ENCODE data around the gene ZRANB3. TPM values are rescaled to one million over a fixed set of nuclear protein-coding genes. Genes with fewer than 3 reads are reported as not detected.
"Not testable (repeated sequence)": the region's sequence is repeated elsewhere in the genome, so short reads cannot be mapped to it uniquely, and the experiment has no call there.

ZRANB3 gene
- total RNA-seq, 2 donors from 2014 or later: 2.4 to 2.8 TPM

- DNase-seq: not testable (repeated sequence)
Observed at GRCh38 chr2:135105513-135106316, 425.3 kb downstream of the ZRANB3 start.

GRCh38 chr2:135103843-135104242 lies 427.2 kb downstream of the ZRANB3 start:
- intact Hi-C loops (cut with DNase I): no loop called here
- ATAC-seq (no peak), DNase-seq (no peak)

More at GRCh38 chr2:135105513-135106316, 425.3 kb downstream of the ZRANB3 start:
- intact Hi-C loops (cut with DNase I); ATAC-seq: not testable (repeated sequence)

DNA sequence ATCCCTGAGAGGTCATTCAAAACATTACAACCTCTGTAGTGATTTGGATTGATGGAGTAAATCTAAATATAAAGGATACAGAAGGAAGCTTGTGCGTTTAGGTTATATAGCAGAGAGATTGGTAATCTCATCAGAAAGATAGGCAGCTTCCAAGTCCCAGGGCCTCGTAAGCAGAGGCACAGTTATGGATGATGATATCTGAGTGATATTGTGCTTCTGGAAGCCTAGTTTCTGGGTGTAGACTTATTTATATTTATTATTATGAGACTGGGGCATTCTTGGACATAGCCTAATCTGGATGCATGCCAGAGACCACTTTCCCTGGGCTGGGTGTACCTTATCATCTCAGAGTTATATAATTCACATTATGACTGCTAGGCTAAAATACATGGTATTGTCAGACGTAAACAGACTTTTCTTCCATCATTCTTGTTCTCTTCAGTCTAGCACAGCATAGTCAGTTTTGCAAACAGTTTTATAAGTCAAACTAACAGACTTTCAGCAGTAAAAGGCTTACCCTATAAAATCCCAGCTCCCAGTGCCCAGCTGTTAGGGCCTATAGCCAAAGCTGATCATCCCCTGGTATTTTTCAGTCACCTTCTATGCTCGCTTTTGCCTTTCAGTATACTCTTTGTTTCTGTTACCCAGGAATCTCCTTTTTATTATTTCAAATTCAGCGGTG lies 431.1 kb downstream of the ZRANB3 start:
- intact Hi-C loops (cut with DNase I): no loop called here
- ATAC-seq (no peak), DNase-seq (no peak)

GRCh38 chr2:135097532-135098231 lies 433.3 kb downstream of the ZRANB3 start:
- DNase-seq: no peak
- intact Hi-C loops (cut with DNase I): no loop called here
- no peak for ATAC-seq

DNA sequence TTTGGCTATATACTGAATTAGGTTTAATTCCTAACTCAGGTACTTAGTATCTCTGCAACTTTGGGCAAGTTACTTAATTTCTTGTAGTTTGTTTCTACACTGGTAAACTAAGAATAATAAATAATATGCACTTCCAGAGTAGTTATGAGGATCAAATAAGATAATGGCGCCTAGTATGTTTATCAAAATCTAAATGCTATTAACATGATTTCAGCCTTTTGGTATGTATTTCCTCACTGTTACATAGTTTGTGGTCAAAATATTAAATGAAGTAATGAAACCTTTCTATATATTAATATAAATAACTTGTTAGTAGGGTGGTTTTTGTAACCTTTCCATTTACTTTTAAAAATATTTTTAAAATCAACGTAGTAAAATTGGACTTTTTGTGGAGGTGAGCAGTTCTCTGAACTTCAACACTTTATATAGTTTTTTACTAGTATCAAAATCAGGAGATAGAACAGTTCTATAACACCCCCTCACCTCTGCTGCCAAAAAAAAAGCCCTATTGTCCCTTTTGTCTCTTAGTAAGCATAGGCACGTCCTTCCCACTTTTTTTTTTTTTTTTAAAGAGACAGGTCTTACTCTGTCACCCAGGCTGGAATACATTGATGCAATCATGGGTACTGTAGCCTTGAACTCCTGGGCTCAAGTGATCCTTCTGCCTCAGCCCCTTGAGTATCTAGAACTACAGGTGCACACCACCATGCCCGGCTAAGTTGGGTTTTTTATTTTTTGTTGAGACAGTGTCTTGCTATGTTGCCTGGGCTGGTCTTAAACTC lies 434.2 kb downstream of the ZRANB3 start:
- DNase-seq: no peak
- ATAC-seq: no peak
- intact Hi-C loops (cut with DNase I): no loop called here

- ATAC-seq: no peak
- no peak for DNase-seq
- intact Hi-C loops (cut with DNase I): no loop called here
Observed at GRCh38 chr2:135095591-135095990, 435.4 kb downstream of the ZRANB3 start.

- ATAC-seq (no peak), DNase-seq (no peak)
- intact Hi-C loops (cut with DNase I): no loop called here
Observed at GRCh38 chr2:135094508-135094907, 436.5 kb downstream of the ZRANB3 start.

DNA sequence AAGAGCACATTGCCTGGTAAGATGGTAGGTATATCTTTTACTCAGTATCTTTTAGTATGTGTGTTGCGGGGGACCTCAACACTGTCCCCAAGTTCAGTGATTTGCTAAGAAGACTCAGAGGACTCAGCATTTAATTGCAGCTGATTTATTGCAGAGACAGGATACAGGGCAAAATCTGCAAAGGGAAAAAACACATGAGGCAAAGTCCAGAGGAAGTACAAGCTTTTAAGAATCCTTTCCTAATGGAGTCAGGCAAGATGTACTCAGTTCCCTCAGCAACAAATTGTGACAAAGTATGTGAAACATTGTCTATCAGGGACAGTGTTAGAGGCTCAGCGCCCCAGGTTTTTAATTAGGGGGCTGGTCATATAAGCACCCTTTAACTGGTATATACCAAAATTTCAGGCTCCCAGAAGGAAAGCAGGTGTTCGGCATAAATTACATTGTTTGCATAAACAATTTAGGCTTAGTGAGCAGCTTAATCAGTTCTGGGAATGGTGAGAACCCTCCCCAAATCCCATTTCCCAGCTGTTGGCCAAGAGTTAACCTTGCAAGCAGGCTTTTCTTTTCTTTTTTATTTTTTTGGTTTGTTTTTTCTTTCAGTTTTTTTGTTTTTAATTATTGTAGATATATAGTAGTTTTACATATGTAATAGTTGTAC lies 437.2 kb downstream of the ZRANB3 start:
- ATAC-seq (no peak), DNase-seq (no peak)
- intact Hi-C loops (cut with DNase I): no loop called here

DNA sequence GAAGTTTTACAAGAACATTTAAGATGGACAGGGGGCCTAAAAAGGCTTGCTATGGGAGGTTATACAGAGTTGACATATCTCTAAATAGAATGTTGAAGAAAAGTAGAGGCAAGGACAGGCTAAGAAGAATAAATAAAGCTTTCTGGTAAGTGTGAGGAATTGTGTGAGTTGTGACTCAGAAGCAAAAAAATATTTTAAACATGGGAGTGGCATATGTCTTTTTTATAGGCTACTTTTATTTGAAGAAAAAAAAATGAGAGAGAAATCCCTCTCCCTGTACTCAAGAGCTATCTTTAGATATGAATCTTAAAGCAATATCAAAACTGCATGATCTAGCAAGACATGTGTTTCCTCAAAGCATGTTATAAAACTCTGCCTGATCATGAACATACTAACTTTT lies 437.8 kb downstream of the ZRANB3 start:
- ATAC-seq (no peak), DNase-seq (no peak)
- intact Hi-C loops (cut with DNase I): no loop called here

DNA sequence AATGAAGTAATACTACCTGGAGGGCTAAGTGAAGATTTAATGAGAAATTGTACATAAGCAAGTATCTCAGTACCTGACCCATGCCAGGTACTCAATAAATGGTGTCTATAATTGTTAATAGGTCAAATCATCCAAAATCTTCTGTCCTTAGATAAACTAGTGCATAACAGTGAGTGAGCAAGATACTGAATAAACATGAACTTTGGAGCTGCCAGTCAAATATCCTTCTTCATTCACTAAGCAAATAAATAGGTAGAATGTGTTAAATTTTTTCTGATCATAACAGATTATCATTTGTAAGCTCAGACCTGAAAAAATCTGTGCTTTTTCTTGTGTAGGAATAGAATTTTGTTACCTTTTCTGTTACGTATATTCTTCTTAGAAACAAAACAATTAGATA lies 439.3 kb downstream of the ZRANB3 start:
- no peak for ATAC-seq
- intact Hi-C loops (cut with DNase I): no loop called here

GRCh38 chr2:135089597-135089996 lies 441.4 kb downstream of the ZRANB3 start:
- ATAC-seq; intact Hi-C loops (cut with DNase I); DNase-seq: not testable (repeated sequence)

More for the DNA sequence above, 439.3 kb downstream of the ZRANB3 start:
- no peak for DNase-seq

Other genes with a start within 250 kb of the ZRANB3 start
- gene R3HDM1, start 266 bp upstream of the ZRANB3 start, total RNA-seq: 10 to 100 TPM; 19.4 to 22.0 TPM
- gene UBXN4, start 210.6 kb upstream of the ZRANB3 start, total RNA-seq: 10 to 100 TPM; 56.6 to 75.8 TPM

All from left cardiac atrium (tissue), 4 donors.